ENCODE data around the gene INTS2. TPM values are rescaled to one million over a fixed set of nuclear protein-coding genes. Genes with fewer than 3 reads are reported as not detected.
A peak's percentile ranks its signal among the peaks of the same experiment; 100 is the strongest.
"Not testable (repeated sequence)": the region's sequence is repeated elsewhere in the genome, so short reads cannot be mapped to it uniquely, and the experiment has no call there.

Gene INTS2
- total RNA-seq, 1 experiment from 2014 or later, result 20.8 TPM

DNA sequence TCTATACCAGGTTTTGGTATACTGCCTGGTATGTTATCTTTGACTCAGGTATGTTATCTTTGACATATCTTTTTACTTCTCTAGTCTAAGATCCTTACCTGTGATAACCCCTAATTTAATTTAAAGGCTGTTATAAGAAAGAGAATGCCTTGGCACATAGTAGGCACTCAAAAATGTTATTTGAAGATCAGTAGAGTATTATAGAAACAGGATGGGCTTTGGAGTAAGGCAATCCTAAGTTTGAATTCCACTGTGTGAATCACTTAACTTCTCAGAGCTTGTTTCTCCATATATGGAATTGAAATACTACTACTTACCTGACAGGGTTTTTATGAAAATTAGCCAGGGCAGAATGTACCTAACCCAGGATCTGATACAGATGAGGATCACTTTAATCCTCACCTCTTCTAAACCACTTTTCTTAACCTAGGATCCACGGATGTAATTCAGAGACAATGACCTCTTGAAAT lies 65.6 kb downstream of the INTS2 start:
- H2BK20ac ChIP-seq (ENCODE audit: low read depth, low read length, poor library complexity, severe bottlenecking), result no peak overlapping the region
- H3K9ac ChIP-seq (ENCODE audit: extremely low read depth, insufficient read length, low read length), result peak overlapping the region; percentile 92
- no peak overlapping the region for H3K18ac ChIP-seq (ENCODE audit: insufficient read length, low read depth, low read length)
- H3K14ac ChIP-seq (ENCODE audit: insufficient read depth, low read length), result no peak overlapping the region
- DNase-seq, result no peak
- no peak overlapping the region for H3T11ph ChIP-seq (ENCODE audit: low read length)
- peaks cover 0 to 34% (median 11%) of the 10 kb centered on the region in 3 experiments; a peak in 5 of 7 replicates for H3K36me3 Mint-ChIP-seq (ENCODE audit: insufficient read depth in 1 of 3, low read depth in 3 of 3)
- no peaks in the 10 kb centered on the region for H3K79me1 ChIP-seq (ENCODE audit: insufficient read depth, low read depth, low read length, poor library complexity, severe bottlenecking)
- no peak overlapping the region for H3K4ac ChIP-seq (ENCODE audit: low read depth, low read length)
- H4K20me1 ChIP-seq (ENCODE audit: control insufficient read depth, insufficient read depth, insufficient read length), result no peaks in the 10 kb centered on the region
- no CpG with 5 or more reads among the region's 1 CpG for WGBS (ENCODE audit: extremely low coverage, insufficient read length, low lambda C conversion rate)
- no peak overlapping the region for H4K91ac ChIP-seq (ENCODE audit: insufficient read length, low read depth, low read length)
- H3K9me3 ChIP-seq (ENCODE audit: control insufficient read depth, low read depth, low read length), result no peaks in the 10 kb centered on the region
- H3K27ac ChIP-seq (ENCODE audit: insufficient read length, low read depth, low read length), result no peak overlapping the region
- no peak overlapping the region for H2AFZ ChIP-seq (ENCODE audit: low read length)
- no peak overlapping the region for H2AK5ac ChIP-seq (ENCODE audit: insufficient read length, low read length)
- H3K27ac Mint-ChIP-seq, result peak overlapping the region in 2 of 3 experiments; percentile 18 to 99; a peak in 3 of 7 replicates
- no peaks in the 10 kb centered on the region; the same call in 1 of the 2 replicates for H3K79me2 ChIP-seq (ENCODE audit: insufficient read depth, low read length)
- no peak overlapping the region for H4K8ac ChIP-seq (replicated peaks; ENCODE audit: insufficient read length, low read depth, low read length)
- H3K4me1 ChIP-seq (ENCODE audit: insufficient read depth, low read length), result no peaks in the 10 kb centered on the region
- H3K23me2 ChIP-seq (ENCODE audit: insufficient read length, low read depth, low read length, poor library complexity, severe bottlenecking), result peaks cover 10% of the 10 kb centered on the region
- no peak overlapping the region for H2BK15ac ChIP-seq (ENCODE audit: low read depth, low read length)
- no peak overlapping the region for H2BK120ac ChIP-seq (ENCODE audit: low read depth, low read length, poor library complexity, severe bottlenecking)
- H3K23ac ChIP-seq (ENCODE audit: insufficient read length, low read depth, low read length), result no peak overlapping the region
- H3K9me3 Mint-ChIP-seq, result no peaks in the 10 kb centered on the region
- peaks cover 22% of the 10 kb centered on the region in 2 experiments for H3K4me1 Mint-ChIP-seq
- H4K5ac ChIP-seq (ENCODE audit: insufficient read length, low read depth, low read length), result no peak overlapping the region
- no peak overlapping the region for H3K56ac ChIP-seq (ENCODE audit: insufficient read length, low read depth, low read length)
- no peaks in the 10 kb centered on the region for H3K27me3 Mint-ChIP-seq (ENCODE audit: low read depth)
- peak overlapping the region; percentile 96 for H3K4me2 ChIP-seq (ENCODE audit: insufficient read depth, insufficient read length, low read length)
- H3K27me3 ChIP-seq (ENCODE audit: insufficient read depth, low read length), result no peaks in the 10 kb centered on the region
- TF ChIP-seq CTCF (conservative IDR thresholded peaks at IDR 0.05), result no peak
- H3K4me3 Mint-ChIP-seq, result peak overlapping the region; percentile 88 to 98
- no peak overlapping the region for H2BK5ac ChIP-seq (ENCODE audit: insufficient read length, low read length)
- no peak overlapping the region for H2BK12ac ChIP-seq (ENCODE audit: insufficient read length, low read depth, low read length)

DNA sequence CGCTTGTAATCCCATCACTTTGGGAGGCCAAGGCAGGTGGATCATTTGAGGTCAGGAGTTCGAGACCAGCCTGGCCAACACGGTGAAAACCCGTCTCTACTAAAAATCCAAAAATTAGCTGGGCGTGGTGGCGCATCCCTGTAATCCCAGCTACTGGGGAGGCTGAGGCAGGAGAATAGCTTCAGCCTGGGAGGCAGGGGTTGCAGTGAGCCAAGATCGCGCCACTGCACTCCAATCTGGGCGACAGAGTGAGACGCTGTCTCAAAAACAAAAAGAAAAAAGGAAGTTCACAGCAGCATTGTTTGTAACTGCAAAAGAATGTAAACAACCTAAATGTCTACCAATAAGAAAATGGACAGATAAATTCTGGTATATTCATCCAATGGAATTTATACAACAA lies 67.4 kb downstream of the INTS2 start:
- no CpG with 5 or more reads among the region's 10 CpGs for WGBS (ENCODE audit: extremely low coverage, insufficient read length, low lambda C conversion rate)
- not testable (repeated sequence) for H2AFZ ChIP-seq (ENCODE audit: low read length); H2BK120ac ChIP-seq (ENCODE audit: low read depth, low read length, poor library complexity, severe bottlenecking); H2BK15ac ChIP-seq (ENCODE audit: low read depth, low read length); H3K14ac ChIP-seq (ENCODE audit: insufficient read depth, low read length); H3T11ph ChIP-seq (ENCODE audit: low read length); H3K27ac ChIP-seq (ENCODE audit: insufficient read length, low read depth, low read length); H3K79me1 ChIP-seq (ENCODE audit: insufficient read depth, low read depth, low read length, poor library complexity, severe bottlenecking); H3K9me3 ChIP-seq (ENCODE audit: control insufficient read depth, low read depth, low read length); H3K56ac ChIP-seq (ENCODE audit: insufficient read length, low read depth, low read length); H3K4me1 ChIP-seq (ENCODE audit: insufficient read depth, low read length); H3K18ac ChIP-seq (ENCODE audit: insufficient read length, low read depth, low read length); H3K4ac ChIP-seq (ENCODE audit: low read depth, low read length); H3K9ac ChIP-seq (ENCODE audit: extremely low read depth, insufficient read length, low read length); H3K9me3 Mint-ChIP-seq; H3K23ac ChIP-seq (ENCODE audit: insufficient read length, low read depth, low read length); H2BK12ac ChIP-seq (ENCODE audit: insufficient read length, low read depth, low read length); H3K27me3 Mint-ChIP-seq (ENCODE audit: low read depth); H3K4me3 Mint-ChIP-seq; H3K27ac Mint-ChIP-seq; H2BK20ac ChIP-seq (ENCODE audit: low read depth, low read length, poor library complexity, severe bottlenecking); H2BK5ac ChIP-seq (ENCODE audit: insufficient read length, low read length); H4K8ac ChIP-seq (replicated peaks; ENCODE audit: insufficient read length, low read depth, low read length); H4K5ac ChIP-seq (ENCODE audit: insufficient read length, low read depth, low read length); H4K20me1 ChIP-seq (ENCODE audit: control insufficient read depth, insufficient read depth, insufficient read length); H3K4me2 ChIP-seq (ENCODE audit: insufficient read depth, insufficient read length, low read length); H2AK5ac ChIP-seq (ENCODE audit: insufficient read length, low read length); DNase-seq; H3K79me2 ChIP-seq (ENCODE audit: insufficient read depth, low read length); H4K91ac ChIP-seq (ENCODE audit: insufficient read length, low read depth, low read length); H3K27me3 ChIP-seq (ENCODE audit: insufficient read depth, low read length)
- H3K4me1 Mint-ChIP-seq, result peaks cover 22% of the 10 kb centered on the region in 2 experiments
- peaks cover 10% of the 10 kb centered on the region for H3K23me2 ChIP-seq (ENCODE audit: insufficient read length, low read depth, low read length, poor library complexity, severe bottlenecking)
- peaks cover 2 to 39% (median 23%) of the 10 kb centered on the region in 3 experiments; a peak in 5 of 7 replicates for H3K36me3 Mint-ChIP-seq (ENCODE audit: insufficient read depth in 1 of 3, low read depth in 3 of 3)
